K562 (cell line): ENCODE results near the gene C22orf31. TPM values are rescaled to one million over a fixed set of nuclear protein-coding genes. Genes with fewer than 3 reads are reported as not detected.
A peak's percentile ranks its signal among the peaks of the same experiment; 100 is the strongest.

Source experiments
- ETV6 ChIP-seq, 3 experiments: fragments of 150-350 bp in 1 of 3; sonication (generic) in 1 of 3; formaldehyde crosslinking in 1 of 3; IDR thresholded peaks; 2 replicates each; pipeline versions ENCODE4 v1.6.1 to v1.8.0; 2014 to 2022; ENCODE audit warnings: borderline replicate concordance in 2 of 3, low read depth in 2 of 3, antibody characterized with exemption in 1 of 3, low read length in 1 of 3, mild to moderate bottlenecking in 1 of 3, missing genetic modification reagents in 1 of 3
- GABPA ChIP-seq: fragments of 200-800 bp; sonication (Bioruptor generic); conservative IDR thresholded peaks from 2 replicates; pipeline ENCODE4 v1.6.1; 2016; ENCODE audit warnings: low read depth, missing genetic modification characterization, missing compliant biosample characterization
- GATA2 ChIP-seq: sonication (generic); formaldehyde crosslinking; IDR thresholded peaks from 2 replicates; pipeline ENCODE4 v1.4.0; 2020; ENCODE audit warnings: mild to moderate bottlenecking, missing genetic modification reagents
- KDM1A ChIP-seq, 2 experiments: fragments of 450-650 bp; IDR thresholded peaks; 2 replicates each; pipeline ENCODE4 v1.6.1; 2016; ENCODE audit warnings: mild to moderate bottlenecking in 2 of 2
- MYNN ChIP-seq, 2 experiments: sonication (generic); formaldehyde crosslinking in 1 of 2; IDR thresholded peaks; 2 replicates each; pipeline versions ENCODE4 v1.5.0 to v1.6.1; 2016 to 2020; ENCODE audit warnings: antibody characterized with exemption in 1 of 2, missing genetic modification reagents in 1 of 2
- RCOR1 ChIP-seq, 2 experiments: IDR thresholded peaks; 2 replicates each; pipeline ENCODE4 v1.6.1; 2012; ENCODE audit warnings: low read depth in 2 of 2, low read length in 2 of 2, borderline replicate concordance in 1 of 2, improper control_type of control experiment in 1 of 2
- ZNF512 ChIP-seq: IDR thresholded peaks from 2 replicates; pipeline ENCODE4 v1.6.1; 2016; ENCODE audit warnings: missing genetic modification characterization, missing compliant biosample characterization
- polyA plus RNA-seq, 8 experiments: library from polyadenylated mRNA; depleted of rRNA in 4 of 8; stranded (reverse) in 5 of 8; unstranded in 3 of 8; fragments of >200 nt; fragmentation: Nextera tagmentation in 2 of 8; fragmentation: Illumina TruSeq in 1 of 8; extraction: Ambion mirVana in 2 of 8; extraction: Trizol in 1 of 8; gene quantifications; 2 replicates each; pipeline versions ENCODE4 v1.2.1 to v1.2.3, GENCODE V29; 2011 to 2014; ENCODE audit warnings: inconsistent platforms in 1 of 8, missing spikeins in 1 of 8
- total RNA-seq, 7 experiments: library from RNA; depleted of rRNA in 6 of 7; stranded (reverse); fragments of >200 nt in 6 of 7; fragmentation: Illumina TruSeq in 2 of 7; extraction: Trizol in 2 of 7; gene quantifications; 2 replicates each; pipeline versions ENCODE4 v1.2.1 to v1.2.3, GENCODE V29; 2011 to 2021; ENCODE audit warnings: low replicate concordance in 1 of 7

C22orf31 gene
- total and polyA plus RNA-seq, 9 of the 15 experiments (the other 6 are each of a cell fraction or from before 2014, with no cell fraction given): not detected

- 0 out of 4 replicates have a peak, but pooled peaks of 1 of the 2 experiments have one; percentile 58 for TF ChIP-seq ETV6 (IDR thresholded peaks at IDR 0.05; ENCODE audit: borderline replicate concordance in 1 of 2, low read depth in 2 of 2, low read length in 1 of 2)
- no peak for TF ChIP-seq ETV6 (CRISPR knock-in tag; IDR thresholded peaks at IDR 0.05; ENCODE audit: borderline replicate concordance)
- 0 out of 2 replicates have a peak, but pooled peaks have one; percentile 35 for TF ChIP-seq ZNF512 (tag)
- TF ChIP-seq GATA2 (CRISPR knock-in tag): no peak
- peak; percentile 65 to 66; a peak in 3 of 4 replicates for TF ChIP-seq KDM1A (IDR thresholded peaks at IDR 0.05)
- peak in 1 of 2 experiments; percentile 96; a peak in 2 of 4 replicates for TF ChIP-seq RCOR1 (IDR thresholded peaks at IDR 0.05; ENCODE audit: borderline replicate concordance in 1 of 2, low read depth in 2 of 2, low read length in 2 of 2)
- peak; percentile 36; the same call in 1 of the 2 replicates for TF ChIP-seq GABPA (tag)
- no peak for TF ChIP-seq MYNN (IDR thresholded peaks at IDR 0.05)
- TF ChIP-seq MYNN (CRISPR knock-in tag; IDR thresholded peaks at IDR 0.05): no peak
These were observed 4.0 kb upstream of the C22orf31 start (continued) for GRCh38 chr22:29065468-29066190.
